Peyer's patch (tissue), 4 donors: ENCODE results near the gene RHOB. TPM values are rescaled to one million over a fixed set of nuclear protein-coding genes. Genes with fewer than 3 reads are reported as not detected.

Source experiments
- DNase-seq, 3 donors: peaks; one replicate each; pipeline ENCODE4 v3.0.0-alpha.2; 2017 to 2019
- H3K27ac ChIP-seq, 4 donors: fragments of 200-600 bp; sonication (generic); one replicate each; pipeline ENCODE4 v1.5.1; 2016 to 2019
- H3K27me3 ChIP-seq, 2 donors: fragments of 200-600 bp; sonication (generic); one replicate each; pipeline ENCODE4 v1.5.1; 2019
- H3K36me3 ChIP-seq, 3 donors: fragments of 200-600 bp; sonication (generic); one replicate each; pipeline ENCODE4 v1.5.1; 2016 to 2019
- H3K4me1 ChIP-seq, 4 donors: fragments of 200-600 bp; sonication (generic); one replicate each; pipeline ENCODE4 v1.5.1; 2016 to 2019
- H3K4me3 ChIP-seq, 4 donors: fragments of 200-600 bp; sonication (generic); 1 replicate in 3 of 4; 2 replicates in 1 of 4; pipeline ENCODE4 v1.5.1; 2016 to 2019; ENCODE audit warnings: mild to moderate bottlenecking in 1 of 4
- H3K9me3 ChIP-seq, 4 donors: fragments of 200-600 bp; sonication (generic); one replicate each; pipeline ENCODE4 v1.5.1; 2016 to 2019; ENCODE audit warnings: mild to moderate bottlenecking in 1 of 4
- POLR2A ChIP-seq, 2 donors: fragments of 450-650 bp; IDR thresholded peaks; one replicate each; pipeline ENCODE4 v1.5.1; 2017; ENCODE audit warnings: antibody characterized with exemption in 2 of 2, mild to moderate bottlenecking in 2 of 2, moderate library complexity in 2 of 2
- total RNA-seq, 4 donors: library from RNA; depleted of rRNA; stranded (reverse); fragments of >200 nt; gene quantifications; one replicate each; pipeline ENCODE4 v1.1.0, GENCODE V29; 2016
- TF ChIP-seq, protein P1 (sequence below), 6 experiments: fragments of 450-650 bp in 4 of 6; fragments of 200-600 bp in 2 of 6; sonication (generic) in 1 of 6; IDR thresholded peaks; one replicate each; pipeline ENCODE4 v1.5.1; 2017 to 2019; ENCODE audit warnings: antibody characterized with exemption in 6 of 6, mild to moderate bottlenecking in 3 of 6, moderate library complexity in 1 of 6

Gene RHOB
- total RNA-seq, 4 donors from 2014 or later: 61.6 to 488 (median 202) TPM

DNA sequence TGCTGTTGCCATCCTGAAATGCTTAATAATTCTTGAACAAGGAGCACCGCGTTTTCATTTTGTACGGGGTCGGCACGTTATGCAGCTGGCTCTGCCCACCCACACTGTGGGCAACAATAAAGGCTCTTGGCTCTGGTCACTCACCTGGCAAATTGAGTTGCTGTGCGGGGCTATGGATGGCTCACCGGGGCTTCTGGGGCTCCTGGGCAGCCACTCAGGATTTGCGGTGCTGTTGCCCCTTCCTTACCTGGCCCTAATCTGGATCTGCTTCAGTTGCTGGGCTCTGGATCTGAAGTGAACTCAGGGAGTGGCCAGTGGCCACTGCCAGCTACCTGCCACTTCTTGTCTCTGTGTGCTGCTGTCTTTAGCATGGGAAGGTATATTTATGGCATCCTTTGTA, 22.7 kb downstream of the RHOB start:
- Histone ChIP-seq H3K36me3 (no peaks in the 10 kb centered on the region), H3K9me3 (no peaks in the 10 kb centered on the region), H3K27ac (no peak overlapping the region), H3K4me3 (no peak overlapping the region), H3K27me3 (no peaks in the 10 kb centered on the region), H3K4me1 (no peaks in the 10 kb centered on the region)
- peak in 1 of 3 donors; percentile 34 for DNase-seq
- no peak for TF ChIP-seq POLR2A (IDR thresholded peaks at IDR 0.05)
- TF ChIP-seq, protein P1, sequence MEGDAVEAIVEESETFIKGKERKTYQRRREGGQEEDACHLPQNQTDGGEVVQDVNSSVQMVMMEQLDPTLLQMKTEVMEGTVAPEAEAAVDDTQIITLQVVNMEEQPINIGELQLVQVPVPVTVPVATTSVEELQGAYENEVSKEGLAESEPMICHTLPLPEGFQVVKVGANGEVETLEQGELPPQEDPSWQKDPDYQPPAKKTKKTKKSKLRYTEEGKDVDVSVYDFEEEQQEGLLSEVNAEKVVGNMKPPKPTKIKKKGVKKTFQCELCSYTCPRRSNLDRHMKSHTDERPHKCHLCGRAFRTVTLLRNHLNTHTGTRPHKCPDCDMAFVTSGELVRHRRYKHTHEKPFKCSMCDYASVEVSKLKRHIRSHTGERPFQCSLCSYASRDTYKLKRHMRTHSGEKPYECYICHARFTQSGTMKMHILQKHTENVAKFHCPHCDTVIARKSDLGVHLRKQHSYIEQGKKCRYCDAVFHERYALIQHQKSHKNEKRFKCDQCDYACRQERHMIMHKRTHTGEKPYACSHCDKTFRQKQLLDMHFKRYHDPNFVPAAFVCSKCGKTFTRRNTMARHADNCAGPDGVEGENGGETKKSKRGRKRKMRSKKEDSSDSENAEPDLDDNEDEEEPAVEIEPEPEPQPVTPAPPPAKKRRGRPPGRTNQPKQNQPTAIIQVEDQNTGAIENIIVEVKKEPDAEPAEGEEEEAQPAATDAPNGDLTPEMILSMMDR (IDR thresholded peaks at IDR 0.05): no peak

GRCh38 chr2:20470211-20470610, 23.3 kb downstream of the RHOB start:
- no peaks in the 10 kb centered on the region for H3K9me3 ChIP-seq
- no peaks in the 10 kb centered on the region for H3K4me1 ChIP-seq
- H3K27me3 ChIP-seq: no peaks in the 10 kb centered on the region
- no peaks in the 10 kb centered on the region for H3K36me3 ChIP-seq
- DNase-seq: no peak
- no peak overlapping the region for H3K4me3 ChIP-seq
- TF ChIP-seq, protein P1 (IDR thresholded peaks at IDR 0.05): no peak
- TF ChIP-seq POLR2A (IDR thresholded peaks at IDR 0.05): no peak
- H3K27ac ChIP-seq: no peak overlapping the region

- DNase-seq: peak in 1 of 3 donors; percentile 11
- TF ChIP-seq, protein P1 (IDR thresholded peaks at IDR 0.05): no peak
- no peak for TF ChIP-seq POLR2A (IDR thresholded peaks at IDR 0.05)
- H3K36me3 ChIP-seq: no peaks in the 10 kb centered on the region
- H3K9me3 ChIP-seq: no peaks in the 10 kb centered on the region
- no peaks in the 10 kb centered on the region for H3K4me1 ChIP-seq
- H3K27ac ChIP-seq: no peak overlapping the region
- H3K27me3 ChIP-seq: no peaks in the 10 kb centered on the region
- no peak overlapping the region for H3K4me3 ChIP-seq
Measured at GRCh38 chr2:20471148-20471547, 24.3 kb downstream of the RHOB start.

- DNase-seq: no peak
- Histone ChIP-seq H3K4me3 (no peak overlapping the region), H3K27ac (no peak overlapping the region), H3K36me3 (no peaks in the 10 kb centered on the region), H3K9me3 (no peaks in the 10 kb centered on the region), H3K27me3 (no peaks in the 10 kb centered on the region), H3K4me1 (no peaks in the 10 kb centered on the region)
- TF ChIP-seq, protein P1 (IDR thresholded peaks at IDR 0.05): no peak
- TF ChIP-seq POLR2A (IDR thresholded peaks at IDR 0.05): no peak
Measured at GRCh38 chr2:20471902-20472559, 25.2 kb downstream of the RHOB start.

DNA sequence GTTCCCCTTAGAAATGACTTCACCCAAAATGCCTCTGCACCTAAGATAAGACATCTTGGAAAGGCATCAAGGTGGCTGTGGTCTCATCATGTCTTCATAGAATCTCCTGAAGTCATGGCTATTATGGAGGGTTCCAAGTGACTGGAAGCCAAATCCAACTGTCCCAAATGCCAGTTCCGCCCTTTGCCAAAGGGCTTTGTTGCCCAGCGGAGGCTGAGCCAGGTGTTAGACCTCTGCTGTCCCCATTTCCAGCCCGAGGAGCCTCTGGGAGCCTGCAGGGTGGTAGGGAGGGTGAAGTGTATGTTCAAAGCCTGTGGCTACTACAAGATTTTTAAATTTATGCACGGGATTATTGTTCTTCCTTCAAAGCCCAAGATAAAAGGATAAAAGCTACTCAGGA, 25.7 kb downstream of the RHOB start:
- Histone ChIP-seq H3K4me3 (no peak overlapping the region), H3K9me3 (no peaks in the 10 kb centered on the region), H3K36me3 (no peaks in the 10 kb centered on the region), H3K4me1 (no peaks in the 10 kb centered on the region), H3K27ac (no peak overlapping the region), H3K27me3 (no peaks in the 10 kb centered on the region)
- DNase-seq: no peak
- TF ChIP-seq, protein P1 (IDR thresholded peaks at IDR 0.05): no peak
- TF ChIP-seq POLR2A (IDR thresholded peaks at IDR 0.05): no peak
